PFSK-1 (cell line): ENCODE data around the gene SGK1.
A peak's percentile ranks its signal among the peaks of the same experiment; 100 is the strongest.

Experiments used
- POLR2AphosphoS5 ChIP-seq: IDR thresholded peaks from 2 replicates; pipeline ENCODE4 v1.6.1; 2012; ENCODE audit warnings: low read depth, mild to moderate bottlenecking, control low read depth, low read length, moderate library complexity
- SIN3A ChIP-seq: IDR thresholded peaks from 2 replicates; pipeline ENCODE4 v1.6.1; 2012; ENCODE audit warnings: mild to moderate bottlenecking, low read length, moderate library complexity, borderline replicate concordance; ENCODE audit not compliant: insufficient read depth
- TF ChIP-seq, protein P1 (sequence below), 2 experiments: IDR thresholded peaks; 2 replicates each; pipeline versions ENCODE4 v1.6.1 to v1.8.0; 2011 to 2012; ENCODE audit warnings: low read depth in 2 of 2, low read length in 2 of 2, control low read depth in 1 of 2, inconsistent platforms in 1 of 2, mild to moderate bottlenecking in 1 of 2, moderate library complexity in 1 of 2; ENCODE audit not compliant: insufficient read depth in 1 of 2

DNA sequence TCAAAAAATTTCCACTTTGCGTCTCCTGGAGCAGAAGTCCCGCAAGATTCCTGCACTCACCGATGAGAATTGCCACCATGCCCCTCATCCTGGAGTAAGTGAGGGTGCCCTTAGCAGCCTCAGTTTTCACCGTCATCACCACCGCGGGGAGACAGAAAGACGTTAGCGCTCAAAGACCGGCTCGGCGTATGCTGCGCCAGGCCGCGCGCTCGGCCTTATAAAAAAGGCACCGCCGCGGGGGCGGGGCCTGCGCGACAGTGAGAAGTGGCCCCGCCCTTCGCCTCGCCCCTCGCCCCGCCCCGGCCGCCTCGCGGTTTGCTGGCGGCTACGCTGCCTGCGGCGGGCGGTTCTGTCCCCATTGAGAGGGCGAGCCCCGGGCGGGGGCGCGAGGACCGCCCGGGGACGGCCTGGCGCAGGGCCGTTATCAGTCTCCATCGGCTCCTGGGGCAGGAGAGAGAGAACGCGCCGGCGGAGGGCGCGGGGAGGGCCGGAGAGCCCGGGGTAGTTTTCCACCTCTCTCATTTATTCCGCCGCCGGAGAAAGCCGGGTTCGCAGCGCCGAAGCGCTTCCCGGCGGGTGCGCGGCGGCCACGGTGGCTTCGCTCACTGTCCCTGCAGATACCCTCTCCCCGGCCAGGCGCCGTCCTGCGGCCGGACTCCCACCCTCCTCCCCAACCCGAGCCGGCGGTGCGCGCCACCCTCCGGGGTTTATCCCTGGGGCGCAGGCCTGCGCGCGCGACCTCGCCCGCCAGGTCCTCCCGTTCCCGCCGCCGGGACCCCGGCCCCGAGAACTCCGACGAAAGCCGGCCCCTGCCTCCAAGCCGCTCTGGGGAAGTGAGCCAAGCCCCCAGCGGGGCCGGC is 143.0 kb downstream of the SGK1 start:
- TF ChIP-seq POLR2AphosphoS5 (peak; percentile 99), SIN3A (peak; percentile 75; the same call in 1 of the 2 replicates)
- TF ChIP-seq, protein P1, sequence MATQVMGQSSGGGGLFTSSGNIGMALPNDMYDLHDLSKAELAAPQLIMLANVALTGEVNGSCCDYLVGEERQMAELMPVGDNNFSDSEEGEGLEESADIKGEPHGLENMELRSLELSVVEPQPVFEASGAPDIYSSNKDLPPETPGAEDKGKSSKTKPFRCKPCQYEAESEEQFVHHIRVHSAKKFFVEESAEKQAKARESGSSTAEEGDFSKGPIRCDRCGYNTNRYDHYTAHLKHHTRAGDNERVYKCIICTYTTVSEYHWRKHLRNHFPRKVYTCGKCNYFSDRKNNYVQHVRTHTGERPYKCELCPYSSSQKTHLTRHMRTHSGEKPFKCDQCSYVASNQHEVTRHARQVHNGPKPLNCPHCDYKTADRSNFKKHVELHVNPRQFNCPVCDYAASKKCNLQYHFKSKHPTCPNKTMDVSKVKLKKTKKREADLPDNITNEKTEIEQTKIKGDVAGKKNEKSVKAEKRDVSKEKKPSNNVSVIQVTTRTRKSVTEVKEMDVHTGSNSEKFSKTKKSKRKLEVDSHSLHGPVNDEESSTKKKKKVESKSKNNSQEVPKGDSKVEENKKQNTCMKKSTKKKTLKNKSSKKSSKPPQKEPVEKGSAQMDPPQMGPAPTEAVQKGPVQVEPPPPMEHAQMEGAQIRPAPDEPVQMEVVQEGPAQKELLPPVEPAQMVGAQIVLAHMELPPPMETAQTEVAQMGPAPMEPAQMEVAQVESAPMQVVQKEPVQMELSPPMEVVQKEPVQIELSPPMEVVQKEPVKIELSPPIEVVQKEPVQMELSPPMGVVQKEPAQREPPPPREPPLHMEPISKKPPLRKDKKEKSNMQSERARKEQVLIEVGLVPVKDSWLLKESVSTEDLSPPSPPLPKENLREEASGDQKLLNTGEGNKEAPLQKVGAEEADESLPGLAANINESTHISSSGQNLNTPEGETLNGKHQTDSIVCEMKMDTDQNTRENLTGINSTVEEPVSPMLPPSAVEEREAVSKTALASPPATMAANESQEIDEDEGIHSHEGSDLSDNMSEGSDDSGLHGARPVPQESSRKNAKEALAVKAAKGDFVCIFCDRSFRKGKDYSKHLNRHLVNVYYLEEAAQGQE (IDR thresholded peaks at IDR 0.05; ENCODE audit: insufficient read depth in 1 of 2, low read depth in 2 of 2, low read length in 2 of 2): peak in 1 of 2 experiments; percentile 37; a peak in 1 of 4 replicates
